ENCODE measurements around the gene POMT2. TPM values are rescaled to one million over a fixed set of nuclear protein-coding genes. Genes with fewer than 3 reads are reported as not detected.

The POMT2 gene
- total RNA-seq, 2 donors from 2014 or later, result 8.4 to 101 TPM

- no peaks in the 10 kb centered on the region for H3K4me1 ChIP-seq (replicated peaks)
- TF ChIP-seq, protein P1, sequence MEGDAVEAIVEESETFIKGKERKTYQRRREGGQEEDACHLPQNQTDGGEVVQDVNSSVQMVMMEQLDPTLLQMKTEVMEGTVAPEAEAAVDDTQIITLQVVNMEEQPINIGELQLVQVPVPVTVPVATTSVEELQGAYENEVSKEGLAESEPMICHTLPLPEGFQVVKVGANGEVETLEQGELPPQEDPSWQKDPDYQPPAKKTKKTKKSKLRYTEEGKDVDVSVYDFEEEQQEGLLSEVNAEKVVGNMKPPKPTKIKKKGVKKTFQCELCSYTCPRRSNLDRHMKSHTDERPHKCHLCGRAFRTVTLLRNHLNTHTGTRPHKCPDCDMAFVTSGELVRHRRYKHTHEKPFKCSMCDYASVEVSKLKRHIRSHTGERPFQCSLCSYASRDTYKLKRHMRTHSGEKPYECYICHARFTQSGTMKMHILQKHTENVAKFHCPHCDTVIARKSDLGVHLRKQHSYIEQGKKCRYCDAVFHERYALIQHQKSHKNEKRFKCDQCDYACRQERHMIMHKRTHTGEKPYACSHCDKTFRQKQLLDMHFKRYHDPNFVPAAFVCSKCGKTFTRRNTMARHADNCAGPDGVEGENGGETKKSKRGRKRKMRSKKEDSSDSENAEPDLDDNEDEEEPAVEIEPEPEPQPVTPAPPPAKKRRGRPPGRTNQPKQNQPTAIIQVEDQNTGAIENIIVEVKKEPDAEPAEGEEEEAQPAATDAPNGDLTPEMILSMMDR (IDR thresholded peaks at IDR 0.05), result no peak
- TF ChIP-seq POLR2A (IDR thresholded peaks at IDR 0.05) (no peak), POLR2AphosphoS5 (IDR thresholded peaks at IDR 0.05) (no peak)
- no peak overlapping the region for H3K27ac ChIP-seq
- no peaks in the 10 kb centered on the region for H3K36me3 ChIP-seq
- WGBS, result 63% methylated on average over 2 of the region's 2 CpGs
- DNase-seq (ENCODE audit: low spot score), result no peak
- intact Hi-C loops (cut with DNase I), result no loop called here
- H3K9me3 ChIP-seq, result no peaks in the 10 kb centered on the region
- H3K4me3 ChIP-seq, result no peak overlapping the region
- H3K27me3 ChIP-seq (replicated peaks; ENCODE audit: insufficient read depth), result no peaks in the 10 kb centered on the region
Observed at GRCh38 chr14:77343662-77344061, 23.0 kb upstream of the POMT2 start.

DNA sequence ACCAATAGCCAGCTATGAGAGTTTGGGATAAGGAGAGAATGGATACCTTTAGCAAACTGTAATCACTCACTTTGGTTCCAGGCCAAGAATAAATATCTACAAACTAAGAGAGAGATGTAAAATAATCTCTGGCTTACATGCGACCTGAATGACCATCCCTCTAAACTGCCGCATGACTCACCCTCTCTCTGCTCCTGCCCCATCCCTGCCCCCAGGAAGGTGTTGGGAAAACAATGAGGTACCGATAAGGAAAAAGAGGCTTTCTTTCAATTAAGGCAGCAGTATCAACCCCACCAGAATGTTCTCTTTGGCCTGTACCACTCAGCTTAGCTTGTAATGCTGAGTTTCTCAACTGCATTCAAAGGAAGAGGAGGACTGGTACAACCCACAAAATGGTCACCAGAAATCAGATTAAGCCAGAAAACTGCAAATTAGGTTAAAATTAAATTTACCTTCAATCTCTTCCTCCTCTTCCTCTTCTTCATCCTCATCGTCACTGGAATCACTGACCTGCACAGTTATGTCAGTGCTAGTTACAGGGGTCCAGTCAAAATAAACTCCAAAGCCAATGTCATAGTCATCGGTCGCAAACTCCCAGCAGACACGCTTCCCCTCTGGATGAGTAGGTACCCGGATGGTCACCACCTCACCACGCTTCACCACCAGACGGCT lies 22.2 kb upstream of the POMT2 start:
- Histone ChIP-seq H3K27ac (no peak overlapping the region), H3K36me3 (no peaks in the 10 kb centered on the region), H3K27me3 (replicated peaks; ENCODE audit: insufficient read depth) (no peaks in the 10 kb centered on the region), H3K4me1 (replicated peaks) (no peaks in the 10 kb centered on the region), H3K4me3 (no peak overlapping the region), H3K9me3 (no peaks in the 10 kb centered on the region)
- WGBS, result 78% methylated on average over 10 of the region's 10 CpGs
- intact Hi-C loops (cut with DNase I), result no loop called here
- TF ChIP-seq POLR2AphosphoS5 (IDR thresholded peaks at IDR 0.05) (no peak), POLR2A (IDR thresholded peaks at IDR 0.05) (no peak)
- TF ChIP-seq, protein P1 (IDR thresholded peaks at IDR 0.05), result no peak
- no peak for DNase-seq (ENCODE audit: low spot score)

GRCh38 chr14:77340389-77340788 lies 19.7 kb upstream of the POMT2 start:
- H3K36me3 ChIP-seq, result no peaks in the 10 kb centered on the region
- TF ChIP-seq POLR2AphosphoS5 (IDR thresholded peaks at IDR 0.05) (no peak), POLR2A (IDR thresholded peaks at IDR 0.05) (no peak)
- TF ChIP-seq, protein P1 (IDR thresholded peaks at IDR 0.05), result no peak
- no peaks in the 10 kb centered on the region for H3K9me3 ChIP-seq
- H3K27ac ChIP-seq, result no peak overlapping the region
- H3K4me3 ChIP-seq, result no peak overlapping the region
- H3K27me3 ChIP-seq (replicated peaks; ENCODE audit: insufficient read depth), result no peaks in the 10 kb centered on the region
- H3K4me1 ChIP-seq (replicated peaks), result no peaks in the 10 kb centered on the region
- intact Hi-C loops (cut with DNase I), result no loop called here
- WGBS, result 87% methylated on average over 4 of the region's 4 CpGs
- DNase-seq (ENCODE audit: low spot score), result no peak

GRCh38 chr14:77339407-77339806 lies 18.7 kb upstream of the POMT2 start:
- DNase-seq (ENCODE audit: low spot score), result no peak
- Histone ChIP-seq H3K4me3 (no peak overlapping the region), H3K36me3 (no peaks in the 10 kb centered on the region), H3K27ac (no peak overlapping the region), H3K9me3 (no peaks in the 10 kb centered on the region), H3K4me1 (replicated peaks) (no peaks in the 10 kb centered on the region), H3K27me3 (replicated peaks; ENCODE audit: insufficient read depth) (no peaks in the 10 kb centered on the region)
- 100% methylated on average over 1 of the region's 1 CpG for WGBS
- intact Hi-C loops (cut with DNase I), result no loop called here
- TF ChIP-seq, protein P1 (IDR thresholded peaks at IDR 0.05), result no peak
- TF ChIP-seq POLR2A (IDR thresholded peaks at IDR 0.05), result no peak
- no peak for TF ChIP-seq POLR2AphosphoS5 (IDR thresholded peaks at IDR 0.05)

- no peak for DNase-seq (ENCODE audit: low spot score)
- TF ChIP-seq, protein P1 (IDR thresholded peaks at IDR 0.05), result no peak
- TF ChIP-seq POLR2AphosphoS5 (IDR thresholded peaks at IDR 0.05) (no peak), POLR2A (IDR thresholded peaks at IDR 0.05) (no peak)
- intact Hi-C loops (cut with DNase I), result no loop called here
- Histone ChIP-seq H3K36me3 (no peaks in the 10 kb centered on the region), H3K4me1 (replicated peaks) (no peaks in the 10 kb centered on the region), H3K4me3 (no peak overlapping the region), H3K27ac (no peak overlapping the region), H3K27me3 (replicated peaks; ENCODE audit: insufficient read depth) (no peaks in the 10 kb centered on the region), H3K9me3 (no peaks in the 10 kb centered on the region)
- WGBS, result 37% methylated on average over 2 of the region's 2 CpGs
Observed at GRCh38 chr14:77338302-77338701, 17.6 kb upstream of the POMT2 start.
